Anterior cingulate cortex (tissue), 58 donors: ENCODE results near the gene ZFP36.
"Not testable (repeated sequence)": the region's sequence is repeated elsewhere in the genome, so short reads cannot be mapped to it uniquely, and the experiment has no call there.

Source experiments
- DNase-seq, 58 donors: peaks; one replicate each; lab custom pipeline; 2025; lab: John Stamatoyannopoulos, UW

ZFP36 gene

DNA sequence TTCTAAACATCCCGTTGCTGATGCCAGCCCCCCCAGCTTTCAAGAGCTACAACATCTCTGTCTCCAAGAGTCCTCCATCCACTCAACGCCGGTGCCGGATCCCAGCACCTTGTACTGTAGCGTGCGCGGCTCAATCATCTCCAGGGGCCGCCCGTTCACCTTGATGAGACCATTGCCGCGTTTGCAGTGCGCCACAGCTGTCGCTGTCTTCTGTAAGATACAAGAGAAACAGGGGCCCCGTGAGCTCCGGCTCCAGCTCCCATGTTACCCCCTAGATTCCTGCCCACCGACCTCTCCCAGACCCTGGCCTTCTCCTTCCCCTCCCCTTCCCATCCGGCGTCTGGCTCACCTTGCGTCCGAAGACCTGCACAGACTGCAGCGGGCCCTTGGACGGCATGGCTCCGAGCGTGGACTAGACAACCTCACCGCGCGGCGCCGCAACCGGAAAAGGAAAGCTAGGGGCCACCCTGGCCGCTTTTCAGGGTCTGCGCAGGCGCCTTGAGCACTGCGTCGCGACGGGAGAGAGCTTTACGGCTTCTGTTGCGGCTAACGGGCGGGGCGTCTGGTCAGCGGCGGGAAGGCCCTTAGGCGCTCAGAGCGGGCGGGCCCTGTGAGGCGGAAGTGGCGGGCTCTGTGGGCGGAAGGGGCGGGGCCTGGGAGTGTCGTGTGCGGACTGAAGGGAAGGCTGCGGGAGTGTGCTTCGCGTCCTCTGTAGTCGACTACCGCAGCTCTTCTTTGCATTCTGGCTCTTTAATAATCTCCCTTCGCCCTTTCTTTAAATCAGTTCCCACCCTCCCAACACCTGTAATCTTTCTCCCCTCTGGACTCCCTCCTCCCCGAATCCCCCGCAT, 29.1 kb downstream of the ZFP36 start, which contains the start of gene RPS16:
RPS16 (minus strand) TSS at position 451 of the 851 bp plus-strand sequence; CDS start at position 397, 54 bp downstream.
- DNase-seq: peak; percentile 87 to 99 (median 97)

DNA sequence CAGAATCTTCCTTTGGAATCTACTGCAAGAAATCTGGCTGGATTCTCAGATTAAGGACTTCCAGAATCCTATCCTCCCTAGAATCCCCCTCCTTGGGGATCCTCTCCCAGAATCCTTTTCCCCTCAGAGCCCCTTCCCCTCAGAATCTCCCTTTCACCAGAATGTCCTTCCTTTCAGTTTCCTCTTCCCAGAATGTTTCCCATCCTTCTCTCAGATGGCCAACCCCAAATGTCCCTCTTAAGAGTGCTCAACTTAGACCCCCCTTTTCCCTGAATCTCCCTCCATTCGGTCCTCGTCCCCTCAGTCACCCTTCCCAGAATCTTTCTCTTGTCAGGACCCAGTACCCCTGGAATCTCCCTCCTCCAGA, 29.7 kb downstream of the ZFP36 start:
- no peak for DNase-seq

DNA sequence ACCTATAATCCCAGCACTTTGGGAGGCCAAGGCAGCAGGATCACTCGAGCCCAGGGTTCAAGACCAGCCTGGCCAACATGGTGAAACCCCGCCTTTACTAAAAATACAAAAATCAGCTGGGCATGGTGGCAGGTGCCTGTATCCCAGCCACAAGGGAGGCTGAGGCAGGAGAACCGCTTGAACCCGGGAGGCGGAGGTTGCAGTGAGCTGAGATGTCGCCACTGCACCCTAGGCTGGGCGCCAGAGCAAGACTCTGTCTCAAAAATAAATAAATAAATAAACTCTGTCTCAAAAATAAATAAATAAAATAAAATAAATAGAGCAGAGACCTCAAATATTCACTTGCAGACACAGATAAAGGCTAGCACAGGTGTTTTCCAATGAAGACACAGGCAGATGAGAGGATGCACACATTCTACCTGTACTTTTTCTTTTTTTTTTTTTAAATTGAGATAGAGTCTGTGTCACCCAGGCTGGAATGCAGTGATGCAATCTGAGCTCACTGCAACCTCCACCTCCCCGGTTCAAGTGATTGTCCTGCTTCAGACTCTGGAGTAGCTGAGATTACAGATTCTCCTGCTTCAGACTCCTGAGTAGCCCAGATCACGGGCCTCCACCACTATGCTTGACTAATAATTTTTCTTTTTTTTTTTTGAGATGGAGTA, 31.8 kb downstream of the ZFP36 start:
- DNase-seq: no peak

DNA sequence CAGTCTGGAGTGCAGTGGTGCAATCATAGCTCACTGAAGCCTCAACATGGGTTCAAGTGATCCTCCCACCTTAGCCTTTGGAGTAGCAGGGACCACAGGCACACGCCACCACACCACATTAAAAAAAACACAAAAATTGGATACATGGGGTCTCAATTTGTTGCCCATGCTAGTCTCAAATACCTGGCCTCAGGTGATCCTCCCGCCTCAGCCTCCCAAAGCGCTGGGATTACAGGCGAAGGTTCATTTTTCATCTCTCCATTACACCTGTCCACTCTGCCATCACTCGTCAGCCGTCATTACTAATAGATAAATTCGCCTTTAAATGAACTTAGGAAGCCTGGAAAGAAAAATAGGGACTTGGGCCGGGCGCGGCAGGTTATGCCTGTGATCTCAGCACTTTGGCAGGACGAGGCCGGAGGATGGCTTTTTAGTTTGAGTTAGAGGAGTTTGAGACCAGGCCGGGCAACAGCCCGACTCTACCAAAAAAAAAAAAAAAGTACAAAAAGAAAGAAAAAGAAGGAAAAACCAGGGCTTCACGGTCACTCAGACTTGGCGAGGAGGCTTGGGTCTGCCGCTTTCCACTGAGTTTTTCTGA, 38.0 kb downstream of the ZFP36 start:
- peak in 1 of 58 donors; percentile 34 for DNase-seq

DNA sequence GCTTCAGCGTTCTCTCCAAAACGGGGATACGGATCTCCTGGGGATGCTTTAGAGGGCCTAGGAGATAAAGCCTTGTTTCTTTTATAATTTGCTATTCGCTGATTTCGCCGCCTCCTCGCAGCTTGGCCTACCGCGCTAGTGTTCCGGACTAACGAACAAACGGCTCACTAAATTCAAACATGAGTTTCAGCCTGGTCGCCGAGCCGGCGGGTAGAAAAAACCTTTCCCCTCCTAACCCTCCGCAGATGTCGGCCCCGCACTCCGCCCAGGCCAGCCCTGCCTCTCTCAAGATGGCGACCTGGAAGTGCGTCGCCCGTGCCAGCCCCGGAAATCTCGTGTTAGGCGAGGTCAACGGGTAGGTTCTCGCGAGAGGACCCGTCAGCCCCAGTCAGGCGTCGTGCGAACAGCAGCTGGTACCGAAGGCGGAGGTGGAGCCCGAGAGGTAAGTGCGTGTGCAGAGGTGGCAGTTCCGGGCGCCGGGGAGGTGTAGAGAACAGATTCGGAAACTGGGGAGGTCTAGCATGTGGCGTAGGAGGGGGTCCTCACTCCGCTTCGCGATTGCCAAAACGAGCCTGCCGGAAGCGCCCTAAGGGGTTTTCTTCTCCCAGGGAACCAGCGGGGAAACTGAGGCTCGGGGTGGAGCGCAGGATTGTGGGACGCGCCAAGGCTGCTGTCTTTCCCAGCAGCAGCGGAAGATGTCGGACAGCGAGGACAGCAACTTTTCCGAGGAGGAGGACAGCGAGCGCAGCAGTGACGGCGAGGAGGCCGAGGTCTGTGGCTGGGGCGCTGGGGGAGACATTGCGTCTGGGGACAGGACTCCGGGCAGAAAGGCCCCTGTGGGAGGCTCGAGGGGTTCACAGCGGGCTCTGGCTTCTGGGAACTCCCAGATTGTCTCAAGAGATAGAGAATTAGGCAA, 38.8 kb downstream of the ZFP36 start, which contains the start of gene SUPT5H:
SUPT5H (plus strand) TSS at position 387 of the 916 bp plus-strand sequence; CDS start at position 696, 309 bp downstream.
- peak; percentile 45 to 96 (median 89) for DNase-seq

DNA sequence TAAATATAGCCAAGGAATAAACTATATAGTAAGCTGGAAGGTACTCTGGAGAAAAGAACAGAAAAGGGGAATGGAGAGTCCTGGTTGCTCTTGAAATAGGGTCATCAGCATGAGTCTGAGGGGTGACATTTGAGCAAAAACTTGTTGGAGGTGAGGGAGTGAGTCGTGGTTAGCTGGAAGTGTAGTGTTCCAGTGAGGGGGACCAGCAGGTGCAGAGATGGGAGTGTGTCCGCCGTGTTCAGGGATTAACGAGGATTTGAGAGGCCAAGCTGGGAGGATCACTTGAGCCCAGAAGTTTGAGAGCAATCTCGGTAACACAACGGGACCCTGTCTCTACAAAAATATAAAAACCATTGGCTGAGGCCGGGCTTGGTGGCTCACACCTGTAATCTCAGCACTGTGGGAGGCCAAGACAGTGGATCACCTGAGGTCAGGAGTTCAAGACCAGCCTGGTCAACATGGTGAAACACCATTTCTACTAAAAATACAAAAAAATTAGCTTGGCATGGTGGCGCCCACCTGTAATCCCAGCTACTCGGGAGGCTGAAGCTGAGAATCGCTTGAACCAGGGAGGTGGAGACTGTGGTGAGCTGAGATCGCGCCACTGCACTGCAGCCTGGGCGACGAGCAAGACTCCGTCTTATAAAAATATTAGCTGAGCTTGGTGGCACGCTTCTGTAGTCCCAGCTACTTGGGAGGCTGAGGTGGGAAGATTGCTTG, 39.9 kb downstream of the ZFP36 start:
- no peak for DNase-seq

DNA sequence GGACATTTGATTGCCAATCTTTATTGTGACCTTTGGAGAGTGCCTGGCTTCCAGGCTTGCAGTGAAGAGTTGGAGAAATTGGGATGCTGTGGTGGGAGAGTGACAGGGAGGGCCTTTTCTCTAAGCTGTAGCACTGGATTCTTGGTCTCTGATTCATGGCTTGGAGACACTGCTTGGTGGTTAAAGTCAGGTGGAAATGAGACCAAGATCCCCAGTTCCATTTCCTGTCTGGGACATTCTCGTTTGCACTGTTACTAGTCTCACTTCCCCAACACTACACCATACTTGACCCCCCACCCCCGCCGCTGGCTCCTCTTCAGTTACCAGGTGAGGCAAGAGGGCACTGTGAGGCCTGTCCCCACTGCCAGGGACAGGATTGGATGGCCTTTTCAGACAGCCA, 41.6 kb downstream of the ZFP36 start:
- DNase-seq: no peak

DNA sequence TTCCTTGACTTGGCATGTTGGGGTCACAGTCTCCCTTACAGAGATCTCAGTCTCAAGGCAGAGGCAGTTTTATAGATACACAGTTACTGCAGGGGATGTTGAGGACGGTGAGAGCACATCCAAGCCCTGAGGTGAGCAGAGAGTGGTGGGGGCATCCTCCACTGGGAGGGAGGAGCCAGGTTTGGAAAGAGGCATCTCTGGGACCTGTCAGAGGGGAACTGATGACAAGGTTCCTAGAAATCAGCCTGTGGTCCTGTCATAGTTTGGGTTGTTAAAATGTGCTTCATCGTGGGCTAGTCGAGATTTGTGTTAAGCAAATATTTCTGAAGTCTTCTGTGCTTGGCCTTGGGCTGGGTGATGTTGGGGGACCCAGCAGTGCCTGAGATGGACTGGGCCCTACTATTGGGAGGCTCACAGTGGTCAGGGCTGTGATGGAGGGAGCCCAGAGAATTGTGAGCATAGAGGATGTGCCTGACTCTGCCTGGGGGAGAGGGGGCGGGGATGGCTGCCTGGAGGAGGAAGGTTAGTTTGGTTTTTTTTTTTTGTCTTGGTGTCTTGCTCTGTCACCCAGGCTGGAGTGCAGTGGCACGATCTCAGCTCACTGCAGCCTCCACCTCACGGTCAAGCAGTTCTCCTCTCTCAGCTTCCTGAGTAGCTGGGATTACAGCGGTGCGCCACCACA, 42.6 kb downstream of the ZFP36 start:
- no peak for DNase-seq

DNA sequence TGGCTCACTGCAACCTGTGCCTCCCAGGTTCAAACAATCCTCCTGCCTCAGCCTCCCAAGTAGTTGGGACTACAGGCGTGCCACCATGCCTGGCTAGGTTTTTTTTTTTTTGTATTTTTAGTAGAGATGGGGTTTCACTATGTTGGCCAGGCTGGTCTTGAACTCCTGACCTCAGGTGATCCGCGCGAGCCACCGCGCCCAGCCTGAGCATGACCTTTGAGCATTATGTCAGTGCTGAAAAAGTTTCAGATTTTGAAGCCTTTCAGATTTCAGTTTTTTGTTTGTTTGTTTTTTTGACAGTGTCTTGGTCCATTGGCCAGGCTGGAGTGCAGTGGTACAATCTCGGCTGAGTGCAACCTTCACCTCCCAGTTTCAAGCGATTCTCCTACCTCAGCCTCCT, 44.6 kb downstream of the ZFP36 start:
- not testable (repeated sequence) for DNase-seq
